Measurements from ENCODE around the gene PAGE3. TPM values are rescaled to one million over a fixed set of nuclear protein-coding genes. Genes with fewer than 3 reads are reported as not detected.

Gene PAGE3
- total RNA-seq, 1 donor from 2014 or later, result not detected

DNA sequence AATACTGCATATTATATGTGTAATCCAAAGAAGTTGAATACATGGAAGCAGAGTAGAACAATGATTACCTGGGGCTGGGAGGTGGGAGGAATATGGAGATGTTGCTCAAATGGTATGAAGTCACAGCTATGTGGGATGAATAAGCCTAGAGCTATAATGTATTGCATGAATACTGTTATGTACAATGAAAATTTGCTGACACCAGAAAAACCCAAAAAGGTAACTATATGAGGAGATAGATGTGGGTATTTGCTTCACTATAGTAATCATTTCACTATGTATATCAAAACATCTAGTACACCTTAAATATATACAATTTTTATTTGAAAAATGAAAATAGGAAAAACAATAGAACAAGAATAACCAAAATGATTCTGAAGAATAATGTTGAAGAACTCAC is 11.2 kb downstream of the PAGE3 start:
- no peak for DNase-seq (ENCODE audit: extremely low spot score in 2 of 2)
- TF ChIP-seq POLR2AphosphoS5 (IDR thresholded peaks at IDR 0.05; ENCODE audit: insufficient read depth in 1 of 2, low read depth in 1 of 2) (no peak), POLR2A (IDR thresholded peaks at IDR 0.05) (no peak)
- TF ChIP-seq, protein P1, sequence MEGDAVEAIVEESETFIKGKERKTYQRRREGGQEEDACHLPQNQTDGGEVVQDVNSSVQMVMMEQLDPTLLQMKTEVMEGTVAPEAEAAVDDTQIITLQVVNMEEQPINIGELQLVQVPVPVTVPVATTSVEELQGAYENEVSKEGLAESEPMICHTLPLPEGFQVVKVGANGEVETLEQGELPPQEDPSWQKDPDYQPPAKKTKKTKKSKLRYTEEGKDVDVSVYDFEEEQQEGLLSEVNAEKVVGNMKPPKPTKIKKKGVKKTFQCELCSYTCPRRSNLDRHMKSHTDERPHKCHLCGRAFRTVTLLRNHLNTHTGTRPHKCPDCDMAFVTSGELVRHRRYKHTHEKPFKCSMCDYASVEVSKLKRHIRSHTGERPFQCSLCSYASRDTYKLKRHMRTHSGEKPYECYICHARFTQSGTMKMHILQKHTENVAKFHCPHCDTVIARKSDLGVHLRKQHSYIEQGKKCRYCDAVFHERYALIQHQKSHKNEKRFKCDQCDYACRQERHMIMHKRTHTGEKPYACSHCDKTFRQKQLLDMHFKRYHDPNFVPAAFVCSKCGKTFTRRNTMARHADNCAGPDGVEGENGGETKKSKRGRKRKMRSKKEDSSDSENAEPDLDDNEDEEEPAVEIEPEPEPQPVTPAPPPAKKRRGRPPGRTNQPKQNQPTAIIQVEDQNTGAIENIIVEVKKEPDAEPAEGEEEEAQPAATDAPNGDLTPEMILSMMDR (IDR thresholded peaks at IDR 0.05), result no peak
- intact Hi-C loops (cut with DNase I), result no loop called here
- Histone ChIP-seq H3K27ac (no peak overlapping the region), H3K27me3 (no peaks in the 10 kb centered on the region), H3K4me1 (no peaks in the 10 kb centered on the region), H3K36me3 (no peaks in the 10 kb centered on the region), H3K9me3 (no peaks in the 10 kb centered on the region), H3K4me3 (no peak overlapping the region)

DNA sequence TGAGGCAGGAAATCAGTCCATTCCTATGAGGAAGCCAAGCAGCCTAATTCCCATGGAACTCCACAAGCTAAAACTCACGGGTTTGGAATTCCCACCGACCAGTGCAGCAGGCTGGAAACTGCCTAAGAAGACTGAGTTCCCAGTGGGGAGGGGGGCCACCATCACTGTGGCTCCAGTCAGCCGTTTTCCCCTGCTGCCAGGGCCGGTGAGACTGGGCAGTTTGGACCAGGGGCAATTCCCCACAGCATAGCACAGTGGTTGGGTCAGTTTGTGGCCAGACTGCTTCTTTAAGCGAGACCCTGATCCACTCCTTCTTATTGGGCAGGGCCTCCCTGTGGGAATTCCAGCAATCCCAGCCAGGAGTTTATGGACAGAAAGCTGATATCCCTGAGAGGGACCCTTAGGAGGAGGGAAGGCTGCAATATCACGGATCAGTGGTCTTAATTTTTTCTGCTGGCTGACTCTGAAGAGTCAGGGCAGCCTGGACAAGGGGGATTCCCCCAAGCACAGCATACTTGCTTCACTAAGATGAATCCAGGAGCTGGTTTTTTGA is 23.9 kb downstream of the PAGE3 start:
- no peak overlapping the region for H3K27ac ChIP-seq
- TF ChIP-seq, protein P1 (IDR thresholded peaks at IDR 0.05), result no peak
- TF ChIP-seq POLR2AphosphoS5 (IDR thresholded peaks at IDR 0.05; ENCODE audit: insufficient read depth in 1 of 2, low read depth in 1 of 2) (no peak), POLR2A (IDR thresholded peaks at IDR 0.05) (no peak)
- H3K9me3 ChIP-seq, result no peaks in the 10 kb centered on the region
- no peak overlapping the region for H3K4me3 ChIP-seq
- intact Hi-C loops (cut with DNase I), result no loop called here
- H3K27me3 ChIP-seq, result no peaks in the 10 kb centered on the region
- no peak for DNase-seq (ENCODE audit: extremely low spot score in 2 of 2)
- H3K4me1 ChIP-seq, result no peaks in the 10 kb centered on the region
- no peaks in the 10 kb centered on the region for H3K36me3 ChIP-seq

DNA sequence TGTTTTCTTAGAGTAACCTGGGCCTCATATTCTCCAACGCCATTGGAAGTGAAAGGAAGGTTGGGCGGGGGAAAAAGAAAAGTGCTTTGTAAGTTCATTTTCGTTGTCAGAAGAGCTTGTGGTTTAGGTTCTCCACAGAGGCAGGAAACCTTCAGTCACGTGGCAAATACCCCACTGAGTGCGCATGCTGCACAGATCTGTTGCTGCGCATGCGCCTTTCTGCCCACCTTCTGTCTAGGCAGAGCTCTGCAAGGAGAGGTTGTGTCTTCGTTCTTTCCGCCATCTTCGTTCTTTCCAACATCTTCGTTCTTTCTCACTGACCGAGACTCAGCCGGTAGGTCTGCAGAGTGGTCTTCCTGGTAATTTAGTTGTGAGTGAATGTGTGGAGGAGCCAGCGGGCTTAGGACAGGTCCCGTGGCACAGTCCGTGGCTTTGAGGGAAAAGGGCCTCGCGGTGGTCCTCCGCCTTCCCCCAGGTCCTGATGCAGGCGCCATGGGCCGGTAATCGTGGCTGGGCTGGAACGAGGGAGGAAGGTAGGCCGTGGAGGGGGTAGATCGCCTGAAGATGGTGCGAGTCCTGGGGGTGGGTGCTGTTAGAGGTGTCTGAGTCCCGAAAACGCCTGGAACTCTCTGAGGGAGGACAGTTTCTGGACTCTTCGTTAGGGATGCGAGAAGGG is 44.5 kb downstream of the PAGE3 start, which contains the start of gene PAGE5:
PAGE5 (plus strand) TSS at position 228 of the 676 bp plus-strand sequence. CDS start 1,037 bp downstream, outside the sequence.
- no peak within 1 kb of the TSS for H3K4me3 ChIP-seq
- H3K36me3 ChIP-seq, result no peaks in the 10 kb centered on the region
- no peaks in the 10 kb centered on the region for H3K4me1 ChIP-seq
- no peak within 1 kb of the TSS for H3K27ac ChIP-seq
- TF ChIP-seq POLR2A (IDR thresholded peaks at IDR 0.05), result no peak
- TF ChIP-seq, protein P1 (IDR thresholded peaks at IDR 0.05), result no peak
- no peak for TF ChIP-seq POLR2AphosphoS5 (IDR thresholded peaks at IDR 0.05; ENCODE audit: insufficient read depth in 1 of 2, low read depth in 1 of 2)
- no peaks in the 10 kb centered on the region for H3K27me3 ChIP-seq
- no peaks in the 10 kb centered on the region for H3K9me3 ChIP-seq
- DNase-seq (ENCODE audit: extremely low spot score in 2 of 2), result no peak
- intact Hi-C loops (cut with DNase I), result no loop called here

DNA sequence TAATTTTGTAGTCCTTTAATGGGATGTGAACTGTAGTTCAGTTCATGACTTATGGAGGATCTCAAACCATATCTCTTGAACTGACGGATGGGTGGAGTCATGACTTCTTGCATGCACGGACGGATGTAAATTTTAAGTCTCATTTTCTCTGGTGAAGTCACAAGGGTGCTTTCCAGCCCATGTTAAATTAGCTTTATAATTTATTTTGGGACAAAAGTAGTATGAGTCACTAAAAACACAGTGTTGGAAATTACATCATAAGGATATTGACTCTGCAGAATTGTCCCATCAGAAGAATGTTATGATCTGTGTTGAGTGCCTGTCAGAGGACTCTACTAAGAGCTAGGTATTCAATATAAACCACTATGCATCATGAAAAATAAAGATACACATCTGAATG is 51.3 kb downstream of the PAGE3 start:
- Histone ChIP-seq H3K9me3 (no peaks in the 10 kb centered on the region), H3K4me1 (no peaks in the 10 kb centered on the region), H3K36me3 (no peaks in the 10 kb centered on the region), H3K27ac (no peak overlapping the region), H3K27me3 (no peaks in the 10 kb centered on the region), H3K4me3 (no peak overlapping the region)
- intact Hi-C loops (cut with DNase I), result no loop called here
- TF ChIP-seq POLR2A (IDR thresholded peaks at IDR 0.05), result no peak
- TF ChIP-seq, protein P1 (IDR thresholded peaks at IDR 0.05), result no peak
- TF ChIP-seq POLR2AphosphoS5 (IDR thresholded peaks at IDR 0.05; ENCODE audit: insufficient read depth in 1 of 2, low read depth in 1 of 2), result no peak
- no peak for DNase-seq (ENCODE audit: extremely low spot score in 2 of 2)

Data from vagina (tissue), 2 donors.